Measurements from ENCODE around the gene TREH.

DNA sequence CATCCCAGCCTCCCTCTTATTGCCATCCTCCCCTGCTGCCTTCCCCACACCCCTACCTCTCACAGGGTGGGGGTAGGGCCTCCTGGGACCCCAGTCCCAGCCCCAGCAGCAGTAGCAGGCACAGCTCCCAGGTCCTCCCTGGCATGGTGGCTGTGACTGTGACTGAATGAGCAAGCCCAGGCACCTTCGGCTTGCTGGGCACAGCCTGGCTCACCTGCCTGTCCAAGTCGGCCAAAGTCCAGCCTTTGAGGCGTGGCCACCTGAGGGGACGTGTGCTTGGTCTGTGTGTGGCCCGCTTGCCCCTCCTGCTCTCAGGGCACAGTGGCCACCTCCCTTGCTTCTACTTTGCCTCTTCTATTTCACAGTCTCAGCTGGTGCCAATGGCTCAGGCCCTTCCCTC lies at the start of gene TREH:
- TF ChIP-seq, protein P1, sequence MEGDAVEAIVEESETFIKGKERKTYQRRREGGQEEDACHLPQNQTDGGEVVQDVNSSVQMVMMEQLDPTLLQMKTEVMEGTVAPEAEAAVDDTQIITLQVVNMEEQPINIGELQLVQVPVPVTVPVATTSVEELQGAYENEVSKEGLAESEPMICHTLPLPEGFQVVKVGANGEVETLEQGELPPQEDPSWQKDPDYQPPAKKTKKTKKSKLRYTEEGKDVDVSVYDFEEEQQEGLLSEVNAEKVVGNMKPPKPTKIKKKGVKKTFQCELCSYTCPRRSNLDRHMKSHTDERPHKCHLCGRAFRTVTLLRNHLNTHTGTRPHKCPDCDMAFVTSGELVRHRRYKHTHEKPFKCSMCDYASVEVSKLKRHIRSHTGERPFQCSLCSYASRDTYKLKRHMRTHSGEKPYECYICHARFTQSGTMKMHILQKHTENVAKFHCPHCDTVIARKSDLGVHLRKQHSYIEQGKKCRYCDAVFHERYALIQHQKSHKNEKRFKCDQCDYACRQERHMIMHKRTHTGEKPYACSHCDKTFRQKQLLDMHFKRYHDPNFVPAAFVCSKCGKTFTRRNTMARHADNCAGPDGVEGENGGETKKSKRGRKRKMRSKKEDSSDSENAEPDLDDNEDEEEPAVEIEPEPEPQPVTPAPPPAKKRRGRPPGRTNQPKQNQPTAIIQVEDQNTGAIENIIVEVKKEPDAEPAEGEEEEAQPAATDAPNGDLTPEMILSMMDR (IDR thresholded peaks at IDR 0.05; ENCODE audit: low read depth, low read length), result no peak
- TF ChIP-seq, protein P2, sequence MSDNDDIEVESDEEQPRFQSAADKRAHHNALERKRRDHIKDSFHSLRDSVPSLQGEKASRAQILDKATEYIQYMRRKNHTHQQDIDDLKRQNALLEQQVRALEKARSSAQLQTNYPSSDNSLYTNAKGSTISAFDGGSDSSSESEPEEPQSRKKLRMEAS (IDR thresholded peaks at IDR 0.05; ENCODE audit: low read depth, low read length), result no peak
- no peak for TF ChIP-seq POLR2A (IDR thresholded peaks at IDR 0.05; ENCODE audit: extremely low read depth, insufficient read length)

All from NB4 (cell line).